Measurements from ENCODE around the gene SPEN. TPM values are rescaled to one million over a fixed set of nuclear protein-coding genes. Genes with fewer than 3 reads are reported as not detected.
"Not testable (repeated sequence)": the region's sequence is repeated elsewhere in the genome, so short reads cannot be mapped to it uniquely, and the experiment has no call there.

The SPEN gene
- total RNA-seq, 1 donor from 2014 or later: 35.0 TPM

DNA sequence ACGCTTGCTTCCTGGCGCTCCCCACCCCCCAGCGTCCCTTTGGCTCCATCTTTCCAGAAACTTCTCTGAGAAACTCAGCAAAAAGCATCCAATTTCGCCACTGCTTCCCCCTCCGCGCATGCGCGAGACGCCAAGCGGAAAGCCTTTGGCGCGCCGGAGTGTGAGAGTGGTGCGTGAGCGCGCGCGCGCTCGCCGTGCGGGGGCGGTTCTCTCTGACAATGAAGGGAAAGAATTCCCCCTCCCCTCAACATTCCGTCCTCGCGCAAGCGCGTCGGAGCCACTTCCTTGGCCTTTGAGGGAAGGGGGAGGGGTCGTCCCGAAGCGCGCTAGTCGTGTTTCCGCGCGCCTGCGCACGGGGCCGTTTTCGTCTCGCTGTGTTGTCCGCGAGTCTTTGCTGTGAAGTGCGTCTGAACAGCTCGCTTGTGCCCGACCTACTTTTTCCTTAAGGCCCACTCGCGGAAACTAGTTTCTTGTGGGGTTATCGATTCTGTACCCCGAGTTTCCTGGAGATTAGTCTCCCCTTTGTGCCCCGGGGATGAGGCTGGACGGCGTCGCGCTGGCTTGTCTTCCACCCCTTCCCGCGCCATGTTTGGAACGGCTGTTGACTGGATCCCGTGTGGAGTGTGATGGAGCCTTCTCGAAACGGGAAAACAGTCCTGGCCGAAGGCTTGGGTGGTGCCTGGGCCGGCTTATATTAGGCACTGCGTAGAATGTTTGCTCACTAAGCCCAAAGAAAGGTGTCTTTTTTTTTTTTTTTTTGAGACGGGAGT lies 11.6 kb upstream of the SPEN start:
- Mint-ChIP-seq H3K4me3 (ENCODE audit: unreplicated experiment) (peak overlapping the region; percentile 92), H3K27me3 (ENCODE audit: low read depth, unreplicated experiment) (no peaks in the 10 kb centered on the region), H3K9me3 (ENCODE audit: unreplicated experiment) (no peaks in the 10 kb centered on the region), H3K36me3 (ENCODE audit: low read depth, unreplicated experiment) (peaks cover 3% of the 10 kb centered on the region), H3K4me1 (ENCODE audit: low read depth, unreplicated experiment) (peaks cover 10% of the 10 kb centered on the region), H3K27ac (ENCODE audit: unreplicated experiment) (peak overlapping the region; percentile 98)
- Histone ChIP-seq H3K36me3 (ENCODE audit: insufficient read depth, low read length) (no peaks in the 10 kb centered on the region), H3K9ac (ENCODE audit: low read length) (peak overlapping the region; percentile 97), H2AFZ (ENCODE audit: low read depth, low read length) (peak overlapping the region; percentile 97), H3K9me3 (ENCODE audit: insufficient read depth, low read depth, low read length) (no peaks in the 10 kb centered on the region), H3K27ac (ENCODE audit: low read depth, low read length) (peak overlapping the region; percentile 98), H3K27me3 (ENCODE audit: insufficient read depth, low read length) (no peaks in the 10 kb centered on the region), H4K20me1 (ENCODE audit: insufficient read depth, low read length) (no peaks in the 10 kb centered on the region), H3K4me3 (ENCODE audit: insufficient read depth, low read depth, low read length) (peak overlapping the region; percentile 94), H3K4me2 (ENCODE audit: low read length) (peak overlapping the region; percentile 97), H3K79me2 (ENCODE audit: insufficient read depth, low read length) (peaks cover 12% of the 10 kb centered on the region), H3K4me1 (ENCODE audit: insufficient read depth, low read length) (no peaks in the 10 kb centered on the region)
- DNase-seq (ENCODE audit: low read depth): peak; percentile 95
- no peak for TF ChIP-seq EZH2 (IDR thresholded peaks at IDR 0.05; ENCODE audit: insufficient read depth, low read length)
- TF ChIP-seq, protein P1, sequence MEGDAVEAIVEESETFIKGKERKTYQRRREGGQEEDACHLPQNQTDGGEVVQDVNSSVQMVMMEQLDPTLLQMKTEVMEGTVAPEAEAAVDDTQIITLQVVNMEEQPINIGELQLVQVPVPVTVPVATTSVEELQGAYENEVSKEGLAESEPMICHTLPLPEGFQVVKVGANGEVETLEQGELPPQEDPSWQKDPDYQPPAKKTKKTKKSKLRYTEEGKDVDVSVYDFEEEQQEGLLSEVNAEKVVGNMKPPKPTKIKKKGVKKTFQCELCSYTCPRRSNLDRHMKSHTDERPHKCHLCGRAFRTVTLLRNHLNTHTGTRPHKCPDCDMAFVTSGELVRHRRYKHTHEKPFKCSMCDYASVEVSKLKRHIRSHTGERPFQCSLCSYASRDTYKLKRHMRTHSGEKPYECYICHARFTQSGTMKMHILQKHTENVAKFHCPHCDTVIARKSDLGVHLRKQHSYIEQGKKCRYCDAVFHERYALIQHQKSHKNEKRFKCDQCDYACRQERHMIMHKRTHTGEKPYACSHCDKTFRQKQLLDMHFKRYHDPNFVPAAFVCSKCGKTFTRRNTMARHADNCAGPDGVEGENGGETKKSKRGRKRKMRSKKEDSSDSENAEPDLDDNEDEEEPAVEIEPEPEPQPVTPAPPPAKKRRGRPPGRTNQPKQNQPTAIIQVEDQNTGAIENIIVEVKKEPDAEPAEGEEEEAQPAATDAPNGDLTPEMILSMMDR (IDR thresholded peaks at IDR 0.05; ENCODE audit: insufficient read depth, low read depth, low read length): no peak
- no peak for FAIRE-seq

DNA sequence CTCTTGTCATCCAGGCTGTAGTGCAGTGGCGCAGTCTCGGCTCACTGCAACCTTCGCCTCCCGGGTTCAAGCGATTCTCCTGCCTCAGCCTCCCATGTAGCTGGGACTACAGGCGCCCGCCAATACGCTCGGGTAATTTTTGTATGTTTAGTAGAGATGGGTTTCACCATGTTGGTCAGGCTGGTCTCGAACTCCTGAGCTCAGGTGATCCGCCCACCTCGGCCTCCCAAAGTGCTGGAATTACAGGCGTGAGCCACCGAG lies 11.1 kb upstream of the SPEN start:
- not testable (repeated sequence) for H4K20me1 ChIP-seq (ENCODE audit: insufficient read depth, low read length); H3K4me1 Mint-ChIP-seq (ENCODE audit: low read depth, unreplicated experiment); H3K9me3 ChIP-seq (ENCODE audit: insufficient read depth, low read depth, low read length); H3K4me1 ChIP-seq (ENCODE audit: insufficient read depth, low read length); H3K36me3 Mint-ChIP-seq (ENCODE audit: low read depth, unreplicated experiment); H3K36me3 ChIP-seq (ENCODE audit: insufficient read depth, low read length); FAIRE-seq; H3K27me3 Mint-ChIP-seq (ENCODE audit: low read depth, unreplicated experiment); DNase-seq (ENCODE audit: low read depth); H3K27me3 ChIP-seq (ENCODE audit: insufficient read depth, low read length); H3K9me3 Mint-ChIP-seq (ENCODE audit: unreplicated experiment)
- Histone ChIP-seq H2AFZ (ENCODE audit: low read depth, low read length) (peak overlapping the region; percentile 97), H3K27ac (ENCODE audit: low read depth, low read length) (peak overlapping the region; percentile 98), H3K9ac (ENCODE audit: low read length) (peak overlapping the region; percentile 97), H3K4me2 (ENCODE audit: low read length) (peak overlapping the region; percentile 97), H3K79me2 (ENCODE audit: insufficient read depth, low read length) (peaks cover 12% of the 10 kb centered on the region), H3K4me3 (ENCODE audit: insufficient read depth, low read depth, low read length) (peak overlapping the region; percentile 72)
- Mint-ChIP-seq H3K27ac (ENCODE audit: unreplicated experiment) (peak overlapping the region; percentile 98), H3K4me3 (ENCODE audit: unreplicated experiment) (peak overlapping the region; percentile 92)

DNA sequence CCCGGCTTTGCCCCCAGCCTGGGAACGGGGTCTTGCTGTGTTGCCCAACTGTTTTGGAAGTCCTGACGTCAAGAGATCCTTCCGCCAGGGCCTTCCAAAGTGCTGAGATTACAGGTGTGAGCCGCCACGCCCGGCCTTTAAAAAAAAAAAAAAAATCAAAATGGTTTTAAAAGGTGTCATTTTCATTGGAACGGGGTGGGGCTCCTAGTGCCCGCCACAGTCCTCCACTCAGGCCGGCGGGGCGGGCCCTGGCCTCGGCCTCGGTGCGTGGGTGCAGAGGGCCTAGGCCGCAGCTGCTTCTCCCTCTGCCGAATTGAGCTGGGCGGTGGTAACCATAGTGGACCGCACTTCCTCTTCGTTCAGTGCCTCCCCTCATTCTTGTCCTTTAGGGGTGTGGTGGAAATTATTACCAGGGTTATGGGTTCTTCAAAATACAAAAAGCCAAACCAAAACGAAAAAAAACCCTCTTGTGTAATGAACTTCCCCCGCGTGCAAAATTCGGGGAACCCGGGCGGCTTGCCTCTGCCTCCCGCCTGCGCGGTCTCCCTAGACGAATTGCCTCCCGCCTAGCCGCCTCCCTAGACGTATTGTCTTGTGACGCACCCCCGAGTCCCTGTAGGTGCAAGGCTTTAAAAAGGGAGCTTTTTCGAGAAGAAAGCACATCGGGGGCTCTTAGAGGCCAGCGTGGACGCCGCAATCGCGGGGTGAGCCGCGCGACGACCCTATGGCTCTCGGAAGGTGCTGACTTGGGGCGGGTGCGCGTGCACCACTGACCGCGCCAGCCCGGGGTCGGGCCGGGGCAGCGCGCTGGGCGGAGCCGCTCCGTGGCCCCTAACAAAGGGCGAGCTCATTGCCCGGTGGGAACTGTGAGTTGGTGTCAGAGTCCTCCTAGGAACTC lies 10.5 kb upstream of the SPEN start:
- H3K9ac ChIP-seq (ENCODE audit: low read length): no peak overlapping the region
- DNase-seq (ENCODE audit: low read depth): no peak
- no peaks in the 10 kb centered on the region for H3K27me3 Mint-ChIP-seq (ENCODE audit: low read depth, unreplicated experiment)
- FAIRE-seq: no peak
- H3K4me1 Mint-ChIP-seq (ENCODE audit: low read depth, unreplicated experiment): peaks cover 7% of the 10 kb centered on the region
- H3K79me2 ChIP-seq (ENCODE audit: insufficient read depth, low read length): peaks cover 12% of the 10 kb centered on the region
- H3K9me3 ChIP-seq (ENCODE audit: insufficient read depth, low read depth, low read length): no peaks in the 10 kb centered on the region
- peak overlapping the region; percentile 92 for H3K4me3 Mint-ChIP-seq (ENCODE audit: unreplicated experiment)
- H4K20me1 ChIP-seq (ENCODE audit: insufficient read depth, low read length): no peaks in the 10 kb centered on the region
- no peaks in the 10 kb centered on the region for H3K27me3 ChIP-seq (ENCODE audit: insufficient read depth, low read length)
- no peaks in the 10 kb centered on the region for H3K36me3 ChIP-seq (ENCODE audit: insufficient read depth, low read length)
- peak overlapping the region; percentile 98 for H3K27ac Mint-ChIP-seq (ENCODE audit: unreplicated experiment)
- peak overlapping the region; percentile 60 for H2AFZ ChIP-seq (ENCODE audit: low read depth, low read length)
- no peaks in the 10 kb centered on the region for H3K4me1 ChIP-seq (ENCODE audit: insufficient read depth, low read length)
- TF ChIP-seq, protein P1 (IDR thresholded peaks at IDR 0.05; ENCODE audit: insufficient read depth, low read depth, low read length): no peak
- no peak for TF ChIP-seq EZH2 (IDR thresholded peaks at IDR 0.05; ENCODE audit: insufficient read depth, low read length)
- H3K4me3 ChIP-seq (ENCODE audit: insufficient read depth, low read depth, low read length): no peak overlapping the region
- H3K27ac ChIP-seq (ENCODE audit: low read depth, low read length): no peak overlapping the region
- peaks cover 2% of the 10 kb centered on the region for H3K36me3 Mint-ChIP-seq (ENCODE audit: low read depth, unreplicated experiment)
- H3K4me2 ChIP-seq (ENCODE audit: low read length): peak overlapping the region; percentile 40
- H3K9me3 Mint-ChIP-seq (ENCODE audit: unreplicated experiment): no peaks in the 10 kb centered on the region

Data from astrocyte (in vitro differentiated cells and primary cell).